IMR-90 (cell line): Measurements from ENCODE around the gene OGA. TPM values are rescaled to one million over a fixed set of nuclear protein-coding genes. Genes with fewer than 3 reads are reported as not detected.

Source experiments
- ATAC-seq: fragments of 200-7000 bp; cut with Tn5 transposase; 2 replicates; pipeline ENCODE4 v1.9.1; 2020; ENCODE audit warnings: low read depth, mild to moderate bottlenecking, moderate library complexity
- BruUV-seq: library from RNA; stranded (reverse); fragments of 400-500 nt; replicated peaks from 2 replicates; lab custom pipeline; 2021; lab: Mats Ljungman, UMichigan
- CTCF ChIA-PET: fragments of 300-600 bp; formaldehyde crosslinking; extraction: SDS; loops from one replicate; lab custom pipeline; 2021; ENCODE audit warnings: antibody characterized with exemption; lab: Yijun Ruan, JAX
- POLR2A ChIA-PET: fragments of 300-600 bp; sonication (Branson Sonifier 250); formaldehyde crosslinking; loops from one replicate; lab custom pipeline; 2022; ENCODE audit warnings: antibody characterized with exemption; ENCODE audit not compliant: unreplicated experiment; lab: Charles Lee
- DNase-seq: peaks from one replicate; pipeline ENCODE4 v3.0.0; 2013
- H2AFZ ChIP-seq: replicated peaks from 2 replicates; pipeline ENCODE3; 2013; ENCODE audit warnings: low read length, mild to moderate bottlenecking; ENCODE audit not compliant: poor library complexity
- H2AK5ac ChIP-seq: 2 replicates; pipeline ENCODE4 v1.6.1; 2013; ENCODE audit warnings: low read depth, low read length, inconsistent platforms
- H2AK9ac ChIP-seq: replicated peaks from 2 replicates; pipeline ENCODE3; 2013; ENCODE audit warnings: mild to moderate bottlenecking, low read depth, low read length, moderate library complexity; ENCODE audit not compliant: poor library complexity
- H2BK120ac ChIP-seq: 2 replicates; pipeline ENCODE4 v1.6.1; 2013; ENCODE audit warnings: low read depth, low read length, inconsistent platforms
- H2BK15ac ChIP-seq: 3 replicates; pipeline ENCODE4 v1.6.1; 2013; ENCODE audit warnings: low read depth, low read length, inconsistent platforms
- H2BK20ac ChIP-seq: 2 replicates; pipeline ENCODE4 v1.6.1; 2013; ENCODE audit warnings: low read depth, mild to moderate bottlenecking, inconsistent platforms, low read length, moderate library complexity
- H2BK5ac ChIP-seq: 2 replicates; pipeline ENCODE4 v1.6.1; 2013; ENCODE audit warnings: mild to moderate bottlenecking, low read depth, low read length, inconsistent platforms; ENCODE audit not compliant: poor library complexity, severe bottlenecking
- H3K14ac ChIP-seq: replicated peaks from 2 replicates; pipeline ENCODE4 v1.6.1; 2013; ENCODE audit warnings: low read depth, low read length, inconsistent platforms
- H3K18ac ChIP-seq: 2 replicates; pipeline ENCODE4 v1.6.1; 2013; ENCODE audit warnings: low read depth, low read length, control low read depth
- H3K23ac ChIP-seq: 2 replicates; pipeline ENCODE4 v1.6.1; 2013; ENCODE audit warnings: low read depth, low read length, inconsistent platforms
- H3K27ac ChIP-seq: 2 replicates; pipeline ENCODE4 v1.5.1; 2013; ENCODE audit warnings: mild to moderate bottlenecking, control low read depth, low read length; ENCODE audit not compliant: insufficient read depth
- H3K27me3 ChIP-seq: 2 replicates; pipeline ENCODE4 v1.6.1; 2013; ENCODE audit warnings: low read length; ENCODE audit not compliant: control insufficient read depth, insufficient read depth
- H3K36me3 ChIP-seq: 2 replicates; pipeline ENCODE4 v1.6.1; 2013; ENCODE audit warnings: low read length, mixed read lengths; ENCODE audit not compliant: control insufficient read depth, insufficient read depth
- H3K4ac ChIP-seq: 2 replicates; pipeline ENCODE4 v1.6.1; 2013; ENCODE audit warnings: low read depth, low read length, inconsistent platforms
- H3K4me1 ChIP-seq: 2 replicates; pipeline ENCODE4 v1.6.1; 2013; ENCODE audit warnings: low read length, mixed read lengths; ENCODE audit not compliant: control insufficient read depth, insufficient read depth
- H3K4me2 ChIP-seq: 2 replicates; pipeline ENCODE4 v1.6.1; 2013; ENCODE audit warnings: low read depth, mild to moderate bottlenecking, control low read depth, low read length, moderate library complexity
- H3K4me3 ChIP-seq: 2 replicates; pipeline ENCODE4 v1.5.1; 2013; ENCODE audit warnings: low read depth, mild to moderate bottlenecking, control low read depth, low read length, moderate library complexity; ENCODE audit not compliant: insufficient read depth
- H3K56ac ChIP-seq: 2 replicates; pipeline ENCODE4 v1.6.1; 2013; ENCODE audit warnings: low read length, inconsistent platforms; ENCODE audit not compliant: insufficient read depth; ENCODE audit errors: extremely low read depth
- H3K79me1 ChIP-seq, 2 experiments: 2 replicates each; pipeline ENCODE4 v1.6.1; 2013; ENCODE audit warnings: low read length in 2 of 2, inconsistent platforms in 1 of 2, low read depth in 1 of 2
- H3K9ac ChIP-seq: 2 replicates; pipeline ENCODE4 v1.6.1; 2013; ENCODE audit warnings: low read depth, low read length, control low read depth
- H3K9me1 ChIP-seq: 2 replicates; pipeline ENCODE4 v1.6.1; 2013; ENCODE audit warnings: low read length, inconsistent platforms; ENCODE audit not compliant: insufficient read depth
- H3K9me3 ChIP-seq: 2 replicates; pipeline ENCODE4 v1.6.1; 2013; ENCODE audit warnings: low read length; ENCODE audit not compliant: control insufficient read depth, insufficient read depth
- H4K20me1 ChIP-seq: 2 replicates; pipeline ENCODE4 v1.6.1; 2013; ENCODE audit warnings: low read length, inconsistent platforms; ENCODE audit not compliant: insufficient read depth
- H4K5ac ChIP-seq: 2 replicates; pipeline ENCODE4 v1.6.1; 2013; ENCODE audit warnings: mild to moderate bottlenecking, low read depth, low read length, control low read depth
- H4K8ac ChIP-seq, 2 experiments: 2 replicates each; pipeline ENCODE4 v1.6.1; 2013; ENCODE audit warnings: low read depth in 2 of 2, low read length in 2 of 2, control low read depth in 1 of 2, inconsistent platforms in 1 of 2
- H4K91ac ChIP-seq: 2 replicates; pipeline ENCODE4 v1.6.1; 2013; ENCODE audit warnings: low read depth, low read length, inconsistent platforms; ENCODE audit not compliant: insufficient read depth
- BHLHE40 ChIP-seq: fragments of 150-350 bp; IDR thresholded peaks from 2 replicates; pipeline ENCODE4 v1.6.1; 2016; ENCODE audit warnings: mild to moderate bottlenecking, low read depth, low read length
- CHD1 ChIP-seq: IDR thresholded peaks from 2 replicates; pipeline ENCODE4 v1.6.1; 2012; ENCODE audit warnings: low read depth, low read length, improper control_type of control experiment
- CTCF ChIP-seq: conservative IDR thresholded peaks from 2 replicates; pipeline ENCODE4 v1.5.1; 2012; ENCODE audit warnings: mild to moderate bottlenecking, low read depth, low read length, improper control_type of control experiment
- ELK1 ChIP-seq: fragments of 150-350 bp; IDR thresholded peaks from 2 replicates; pipeline ENCODE4 v1.6.1; 2016; ENCODE audit warnings: low read depth, mild to moderate bottlenecking, low read length, moderate library complexity, borderline replicate concordance
- FOS ChIP-seq: fragments of 150-350 bp; IDR thresholded peaks from 2 replicates; pipeline ENCODE4 v1.6.1; 2016; ENCODE audit warnings: low read depth, low read length
- MAFK ChIP-seq: IDR thresholded peaks from 2 replicates; pipeline ENCODE4 v1.6.1; 2012; ENCODE audit warnings: low read depth, low read length, improper control_type of control experiment
- MAZ ChIP-seq: IDR thresholded peaks from 2 replicates; pipeline ENCODE4 v1.6.1; 2012; ENCODE audit warnings: low read depth, mild to moderate bottlenecking, low read length, improper control_type of control experiment, moderate library complexity, borderline replicate concordance
- MXI1 ChIP-seq: IDR thresholded peaks from 2 replicates; pipeline ENCODE4 v1.6.1; 2012; ENCODE audit warnings: low read depth, mild to moderate bottlenecking, low read length, moderate library complexity, borderline replicate concordance
- NFE2L2 ChIP-seq: fragments of 150-350 bp; IDR thresholded peaks from 2 replicates; pipeline ENCODE4 v1.6.1; 2016; ENCODE audit warnings: low read depth, mild to moderate bottlenecking, low read length
- POLR2A ChIP-seq: IDR thresholded peaks from 2 replicates; pipeline ENCODE4 v1.6.1; 2012; ENCODE audit warnings: mild to moderate bottlenecking, low read depth, low read length
- RAD21 ChIP-seq: IDR thresholded peaks from 2 replicates; pipeline ENCODE4 v1.6.1; 2012; ENCODE audit warnings: low read length, improper control_type of control experiment
- RCOR1 ChIP-seq: IDR thresholded peaks from 2 replicates; pipeline ENCODE4 v1.6.1; 2012; ENCODE audit warnings: mild to moderate bottlenecking, low read length, improper control_type of control experiment; ENCODE audit not compliant: insufficient replicate concordance
- RFX5 ChIP-seq: IDR thresholded peaks from 2 replicates; pipeline ENCODE4 v1.8.0; 2012; ENCODE audit warnings: low read depth, mild to moderate bottlenecking, low read length, moderate library complexity
- USF2 ChIP-seq: fragments of 150-350 bp; IDR thresholded peaks from 2 replicates; pipeline ENCODE4 v1.6.1; 2017; ENCODE audit warnings: mild to moderate bottlenecking, antibody characterized with exemption, low read length, low read depth
- WGBS, 2 experiments: methylation state at CpG; one replicate each; pipeline versions ENCODE4 v1.1.5 to v1.1.7; 2013; ENCODE audit warnings: missing lambda C conversion rate in 2 of 2; ENCODE audit not compliant: insufficient read length in 1 of 2; ENCODE audit errors: extremely low coverage in 2 of 2; 5-methylcytosine and 5-hydroxymethylcytosine counted together
- dilution Hi-C: fragments of 300-500 bp; cut with HindIII; formaldehyde crosslinking; loops from one replicate; pipeline ENCODE4 v1.14.3; 2018; ENCODE audit warnings: low sequenced_read_pairs; ENCODE audit not compliant: unreplicated experiment
- in situ Hi-C: fragments of 300-500 bp; cut with MboI; formaldehyde crosslinking; loops from 3 replicates; pipeline ENCODE4 v1.14.3; 2019; ENCODE audit warnings: low sequenced_read_pairs, inconsistent platforms, mixed read lengths
- intact Hi-C: fragments of 100-400 bp; cut with micrococcal nuclease; formaldehyde crosslinking; loops from 2 replicates; pipeline ENCODE4 v1.10.0; 2022
- polyA plus RNA-seq, 3 experiments: library from polyadenylated mRNA; depleted of rRNA; stranded (reverse); fragments of >200 nt; gene quantifications; 2 replicates each; pipeline ENCODE4 v1.2.3, GENCODE V29; 2012; ENCODE audit warnings: low replicate concordance in 1 of 3
- total RNA-seq: library from RNA; depleted of rRNA; stranded (reverse); fragments of >200 nt; gene quantifications from 2 replicates; pipeline ENCODE4 v1.2.3, GENCODE V29; 2012

The OGA gene
- total and polyA plus RNA-seq, 2 of the 4 experiments (the other 2 are of a cell fraction) = 42.5 to 62.9 TPM

- ChIA-PET CTCF (interaction anchor here (0.6 to 1.2 kb wide), 6 partner anchors 11 to 238 kb away, joined by 3 to 5 read pairs (median 3); no protein-coding TSS in a partner anchor), POLR2A (no interaction called here)
- peaks cover 6% of the 10 kb centered on the region for H4K20me1 ChIP-seq
- no peak overlapping the region for H3K4me3 ChIP-seq
- in situ Hi-C loops (no loop called here), intact Hi-C loops (no loop called here), dilution Hi-C loops (no loop called here)
- H3K9me1 ChIP-seq = peaks cover 18% of the 10 kb centered on the region
- no CpG with 5 or more reads among the region's 4 CpGs for WGBS, 2 experiments
- H3K4me2 ChIP-seq = no peak overlapping the region
- peaks cover 11% of the 10 kb centered on the region for H3K4me1 ChIP-seq
- H2BK120ac ChIP-seq = no peak overlapping the region
- H2AFZ ChIP-seq = no peak overlapping the region
- ATAC-seq (no peak), DNase-seq (no peak)
- H3K23ac ChIP-seq = no peak overlapping the region
- no peak overlapping the region for H3K4ac ChIP-seq
- no peaks in the 10 kb centered on the region for H3K27me3 ChIP-seq
- no peak overlapping the region for H3K18ac ChIP-seq
- no peaks in the 10 kb centered on the region for H3K36me3 ChIP-seq
- H3K9me3 ChIP-seq = no peaks in the 10 kb centered on the region
- no TSS peak for BruUV-seq
- TF ChIP-seq POLR2A (no peak), RCOR1 (no peak), RAD21 (no peak), RFX5 (no peak), NFE2L2 (no peak), CTCF (no peak), ELK1 (no peak), FOS (no peak), MAFK (no peak), MXI1 (no peak), BHLHE40 (no peak), USF2 (no peak), MAZ (no peak), CHD1 (no peak)
- H3K14ac ChIP-seq = no peak overlapping the region
- no peak overlapping the region for H3K9ac ChIP-seq
- no peak overlapping the region for H2AK5ac ChIP-seq
- no peak overlapping the region for H2BK5ac ChIP-seq
- peaks cover 0 to 22% of the 10 kb centered on the region in 2 experiments; a peak in 2 of 4 replicates for H3K79me1 ChIP-seq
- H3K27ac ChIP-seq = no peak overlapping the region
- no peak overlapping the region for H2BK20ac ChIP-seq
- H4K91ac ChIP-seq = no peak overlapping the region
- no peak overlapping the region for H3K56ac ChIP-seq
- no peak overlapping the region for H4K8ac ChIP-seq
- H2AK9ac ChIP-seq = no peak overlapping the region
- no peak overlapping the region for H4K5ac ChIP-seq
- H2BK15ac ChIP-seq = no peak overlapping the region
These were observed 17.1 kb upstream of the OGA start for GRCh38 chr10:101835362-101835761.
